Mesendoderm (in vitro differentiated cells): Measurements from ENCODE around the gene TMEM150B.
A peak's percentile ranks its signal among the peaks of the same experiment; 100 is the strongest.

Source experiments
- DNase-seq: peaks from one replicate; pipeline ENCODE4 v3.0.0; 2013
- H2AK5ac ChIP-seq: 2 replicates; pipeline ENCODE4 v1.6.1; 2013; ENCODE audit warnings: low read length, inconsistent platforms
- H2BK120ac ChIP-seq: 2 replicates; pipeline ENCODE4 v1.6.1; 2013; ENCODE audit warnings: low read depth, mild to moderate bottlenecking, low read length, moderate library complexity, mixed read lengths
- H2BK15ac ChIP-seq: replicated peaks from 2 replicates; pipeline ENCODE4 v1.6.1; 2013; ENCODE audit warnings: low read depth, mild to moderate bottlenecking, moderate library complexity
- H2BK5ac ChIP-seq: 2 replicates; pipeline ENCODE4 v1.6.1; 2013; ENCODE audit warnings: low read length, inconsistent platforms
- H3K18ac ChIP-seq: 2 replicates; pipeline ENCODE4 v1.6.1; 2013; ENCODE audit warnings: mild to moderate bottlenecking, low read length, mixed read lengths
- H3K23ac ChIP-seq: one replicate; pipeline ENCODE4 v1.6.1; 2013; ENCODE audit warnings: low read length
- H3K27ac ChIP-seq: 2 replicates; pipeline ENCODE4 v1.5.1; 2013; ENCODE audit warnings: low read depth, mild to moderate bottlenecking, inconsistent platforms, low read length, moderate library complexity
- H3K27me3 ChIP-seq: 2 replicates; pipeline ENCODE4 v1.6.1; 2013; ENCODE audit warnings: low read length, control low read depth, mild to moderate bottlenecking, inconsistent platforms; ENCODE audit not compliant: insufficient read depth, poor library complexity
- H3K36me3 ChIP-seq: 2 replicates; pipeline ENCODE4 v1.6.1; 2013; ENCODE audit warnings: low read length, inconsistent platforms; ENCODE audit not compliant: control insufficient read depth, insufficient read depth
- H3K4ac ChIP-seq: one replicate; pipeline ENCODE4 v1.6.1; 2013; ENCODE audit warnings: low read depth, mild to moderate bottlenecking, low read length, moderate library complexity
- H3K4me1 ChIP-seq: 2 replicates; pipeline ENCODE4 v1.6.1; 2013; ENCODE audit warnings: low read depth, low read length, inconsistent platforms; ENCODE audit not compliant: control insufficient read depth
- H3K4me2 ChIP-seq: 2 replicates; pipeline ENCODE4 v1.6.1; 2013; ENCODE audit warnings: low read length
- H3K4me3 ChIP-seq: 2 replicates; pipeline ENCODE4 v1.5.1; 2013; ENCODE audit warnings: mild to moderate bottlenecking, low read length
- H3K56ac ChIP-seq: one replicate; pipeline ENCODE4 v1.6.1; 2013; ENCODE audit warnings: low read length
- H3K79me1 ChIP-seq: 2 replicates; pipeline ENCODE4 v1.6.1; 2013; ENCODE audit warnings: low read length, inconsistent platforms
- H3K79me2 ChIP-seq: 2 replicates; pipeline ENCODE4 v1.6.1; 2013; ENCODE audit warnings: mild to moderate bottlenecking, low read length; ENCODE audit not compliant: control insufficient read depth, insufficient read depth
- H3K9ac ChIP-seq: 2 replicates; pipeline ENCODE4 v1.6.1; 2013; ENCODE audit warnings: low read length, inconsistent platforms
- H4K5ac ChIP-seq: one replicate; pipeline ENCODE4 v1.6.1; 2013; ENCODE audit warnings: low read length
- H4K8ac ChIP-seq: one replicate; pipeline ENCODE4 v1.6.1; 2013; ENCODE audit warnings: low read depth, mild to moderate bottlenecking, control low read depth, low read length, moderate library complexity
- WGBS: extraction: QIAGEN DNeasy Blood & Tissue Kit; methylation state at CpG from one replicate; pipeline ENCODE4 v1.1.7; 2013; ENCODE audit warnings: low lambda C conversion rate, missing lambda C conversion rate; ENCODE audit not compliant: insufficient coverage; ENCODE audit errors: extremely low coverage; 5-methylcytosine and 5-hydroxymethylcytosine counted together

The TMEM150B gene

GRCh38 chr19:55299991-55300390 lies 25.1 kb downstream of the TMEM150B start:
- Histone ChIP-seq H3K36me3 (peaks cover 6% of the 10 kb centered on the region), H3K18ac (no peak overlapping the region), H2BK5ac (no peak overlapping the region), H3K27me3 (no peaks in the 10 kb centered on the region), H3K79me2 (no peaks in the 10 kb centered on the region), H3K4me3 (no peak overlapping the region), H3K79me1 (no peaks in the 10 kb centered on the region), H2BK15ac (no peak overlapping the region), H3K27ac (no peak overlapping the region), H3K4me2 (no peak overlapping the region), H3K9ac (no peak overlapping the region), H2AK5ac (no peak overlapping the region), H4K8ac (no peak overlapping the region), H3K4ac (no peak overlapping the region), H4K5ac (no peak overlapping the region), H3K4me1 (peaks cover 2% of the 10 kb centered on the region), H3K23ac (no peak overlapping the region), H3K56ac (no peak overlapping the region), H2BK120ac (no peak overlapping the region)
- no peak for DNase-seq
- WGBS, result no CpG with 5 or more reads among the region's 10 CpGs

GRCh38 chr19:55297267-55297666 lies 27.9 kb downstream of the TMEM150B start:
- Histone ChIP-seq H2BK120ac (no peak overlapping the region), H3K27me3 (no peaks in the 10 kb centered on the region), H2AK5ac (no peak overlapping the region), H2BK15ac (no peak overlapping the region), H3K56ac (no peak overlapping the region), H3K4me1 (peaks cover 2% of the 10 kb centered on the region), H2BK5ac (no peak overlapping the region), H3K18ac (no peak overlapping the region), H3K27ac (no peak overlapping the region), H3K4me3 (no peak overlapping the region), H3K4me2 (no peak overlapping the region), H3K23ac (no peak overlapping the region), H3K79me2 (no peaks in the 10 kb centered on the region), H4K5ac (no peak overlapping the region), H4K8ac (no peak overlapping the region), H3K36me3 (no peaks in the 10 kb centered on the region), H3K79me1 (no peaks in the 10 kb centered on the region), H3K4ac (no peak overlapping the region), H3K9ac (no peak overlapping the region)
- no CpG with 5 or more reads among the region's 10 CpGs for WGBS
- DNase-seq, result no peak

- H2BK5ac ChIP-seq, result no peak overlapping the region
- H3K4me1 ChIP-seq, result no peaks in the 10 kb centered on the region
- H2AK5ac ChIP-seq, result no peak overlapping the region
- H3K4me2 ChIP-seq, result no peak overlapping the region
- H3K27ac ChIP-seq, result no peak overlapping the region
- no peaks in the 10 kb centered on the region for H3K36me3 ChIP-seq
- H3K4ac ChIP-seq, result no peak overlapping the region
- no peak overlapping the region for H3K18ac ChIP-seq
- peaks cover 4% of the 10 kb centered on the region for H3K79me2 ChIP-seq
- WGBS, result no CpG with 5 or more reads among the region's 9 CpGs
- DNase-seq, result peak; percentile 54
- H2BK15ac ChIP-seq, result no peak overlapping the region
- H4K5ac ChIP-seq, result no peak overlapping the region
- H3K9ac ChIP-seq, result no peak overlapping the region
- no peak overlapping the region for H3K56ac ChIP-seq
- no peaks in the 10 kb centered on the region for H3K79me1 ChIP-seq
- no peaks in the 10 kb centered on the region for H3K27me3 ChIP-seq
- no peak overlapping the region for H4K8ac ChIP-seq
- no peak overlapping the region for H2BK120ac ChIP-seq
- no peak overlapping the region for H3K4me3 ChIP-seq
- no peak overlapping the region for H3K23ac ChIP-seq
Measured at GRCh38 chr19:55289117-55289796, 35.9 kb downstream of the TMEM150B start.

GRCh38 chr19:55287361-55288079 lies 37.6 kb downstream of the TMEM150B start:
- H3K27me3 ChIP-seq, result no peaks in the 10 kb centered on the region
- DNase-seq, result no peak
- H4K8ac ChIP-seq, result no peak overlapping the region
- H3K18ac ChIP-seq, result no peak overlapping the region
- no CpG with 5 or more reads among the region's 21 CpGs for WGBS
- no peak overlapping the region for H3K56ac ChIP-seq
- H3K4me3 ChIP-seq, result no peak overlapping the region
- no peaks in the 10 kb centered on the region for H3K36me3 ChIP-seq
- H3K79me2 ChIP-seq, result peaks cover 4% of the 10 kb centered on the region
- H2AK5ac ChIP-seq, result no peak overlapping the region
- H3K4ac ChIP-seq, result no peak overlapping the region
- H3K4me1 ChIP-seq, result no peaks in the 10 kb centered on the region
- H3K23ac ChIP-seq, result no peak overlapping the region
- H3K79me1 ChIP-seq, result no peaks in the 10 kb centered on the region
- no peak overlapping the region for H4K5ac ChIP-seq
- H2BK15ac ChIP-seq, result no peak overlapping the region
- no peak overlapping the region for H3K9ac ChIP-seq
- H3K4me2 ChIP-seq, result no peak overlapping the region
- H2BK120ac ChIP-seq, result no peak overlapping the region
- no peak overlapping the region for H2BK5ac ChIP-seq
- H3K27ac ChIP-seq, result no peak overlapping the region

GRCh38 chr19:55285229-55285890 lies 39.8 kb downstream of the TMEM150B start:
- H3K4me1 ChIP-seq, result no peaks in the 10 kb centered on the region
- H3K27ac ChIP-seq, result no peak overlapping the region
- no peaks in the 10 kb centered on the region for H3K36me3 ChIP-seq
- peak overlapping the region; percentile 24 for H3K4me2 ChIP-seq
- no peak overlapping the region for H2BK15ac ChIP-seq
- H3K4me3 ChIP-seq, result no peak overlapping the region
- no peak overlapping the region for H2BK120ac ChIP-seq
- peak overlapping the region; percentile 81 for H3K56ac ChIP-seq
- H4K8ac ChIP-seq, result no peak overlapping the region
- H3K27me3 ChIP-seq, result no peaks in the 10 kb centered on the region
- no peaks in the 10 kb centered on the region for H3K79me1 ChIP-seq
- no peak overlapping the region for H2AK5ac ChIP-seq
- peaks cover 4% of the 10 kb centered on the region for H3K79me2 ChIP-seq
- WGBS, result no CpG with 5 or more reads among the region's 18 CpGs
- no peak overlapping the region for H3K18ac ChIP-seq
- H3K23ac ChIP-seq, result no peak overlapping the region
- peak overlapping the region; percentile 68 for H3K9ac ChIP-seq
- no peak overlapping the region for H2BK5ac ChIP-seq
- H3K4ac ChIP-seq, result no peak overlapping the region
- no peak overlapping the region for H4K5ac ChIP-seq
- no peak for DNase-seq
